ENCODE results near the gene SCN3A. TPM values are rescaled to one million over a fixed set of nuclear protein-coding genes. Genes with fewer than 3 reads are reported as not detected.
A peak's percentile ranks its signal among the peaks of the same experiment; 100 is the strongest.

The SCN3A gene
- total and polyA plus RNA-seq, 5 donors, result 0.26 to 0.85 (median 0.54) TPM

DNA sequence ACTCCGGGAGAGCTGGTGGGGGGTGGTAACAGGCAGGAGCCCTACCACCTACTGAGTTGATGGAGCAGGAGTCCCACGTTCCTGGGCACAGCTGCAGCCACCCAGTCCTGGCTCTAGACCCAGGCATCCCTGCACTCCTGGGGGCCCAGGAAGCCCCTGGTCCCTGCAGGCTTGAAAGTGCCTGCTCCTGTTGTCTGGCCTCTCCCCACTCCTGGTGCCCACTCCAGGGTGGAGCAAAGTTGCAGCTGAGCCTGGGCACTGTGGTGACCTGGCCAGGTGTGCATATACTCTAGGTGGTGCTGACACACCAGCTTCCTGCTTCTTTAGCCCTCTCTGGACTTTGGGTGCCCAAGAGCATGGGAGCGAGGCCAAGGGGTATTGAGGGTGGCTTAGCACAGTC lies 129.5 kb downstream of the SCN3A start:
- intact Hi-C loops (cut with DNase I), result no loop called here
- Histone ChIP-seq H3K4me1 (ENCODE audit: control insufficient read depth, insufficient read depth, low read length) (no peaks in the 10 kb centered on the region), H3K9me3 (ENCODE audit: control insufficient read depth, low read length) (no peaks in the 10 kb centered on the region), H3K4me3 (ENCODE audit: low read length) (no peak overlapping the region), H3K27me3 (ENCODE audit: control insufficient read depth, insufficient read depth) (no peaks in the 10 kb centered on the region), H3K27ac (ENCODE audit: low read length) (no peak overlapping the region)
- ATAC-seq (no peak), DNase-seq (peak in 1 of 3 donors; percentile 38)
- 59% methylated on average over 3 of the region's 3 CpGs for WGBS

DNA sequence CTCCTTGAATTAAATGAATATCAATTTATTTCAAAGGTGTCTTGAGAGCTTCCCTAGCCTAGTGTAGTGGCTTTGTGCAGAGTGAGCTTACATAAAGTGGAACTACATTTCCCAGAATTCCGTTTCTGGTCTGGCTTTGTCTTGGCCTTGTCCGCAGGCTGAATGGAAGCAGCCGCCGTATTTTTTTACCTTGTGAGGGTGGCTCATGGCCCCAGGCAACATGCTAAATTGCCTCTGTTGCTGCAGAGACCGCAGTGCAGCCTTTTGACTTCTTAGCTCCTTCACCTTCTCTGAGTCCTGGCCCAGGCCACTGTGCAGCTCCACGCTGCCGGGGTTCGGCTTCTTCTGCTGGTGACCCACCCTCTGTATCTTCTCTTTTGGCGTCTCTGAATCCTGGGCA lies 133.8 kb downstream of the SCN3A start:
- DNase-seq, result no peak
- Histone ChIP-seq H3K4me3 (ENCODE audit: low read length) (no peak overlapping the region), H3K27me3 (ENCODE audit: control insufficient read depth, insufficient read depth) (no peaks in the 10 kb centered on the region), H3K4me1 (ENCODE audit: control insufficient read depth, insufficient read depth, low read length) (no peaks in the 10 kb centered on the region), H3K27ac (ENCODE audit: low read length) (no peak overlapping the region), H3K9me3 (ENCODE audit: control insufficient read depth, low read length) (no peaks in the 10 kb centered on the region)
- intact Hi-C loops (cut with DNase I), result no loop called here
- WGBS, result 81% methylated on average over 9 of the region's 9 CpGs
- no peak for ATAC-seq

DNA sequence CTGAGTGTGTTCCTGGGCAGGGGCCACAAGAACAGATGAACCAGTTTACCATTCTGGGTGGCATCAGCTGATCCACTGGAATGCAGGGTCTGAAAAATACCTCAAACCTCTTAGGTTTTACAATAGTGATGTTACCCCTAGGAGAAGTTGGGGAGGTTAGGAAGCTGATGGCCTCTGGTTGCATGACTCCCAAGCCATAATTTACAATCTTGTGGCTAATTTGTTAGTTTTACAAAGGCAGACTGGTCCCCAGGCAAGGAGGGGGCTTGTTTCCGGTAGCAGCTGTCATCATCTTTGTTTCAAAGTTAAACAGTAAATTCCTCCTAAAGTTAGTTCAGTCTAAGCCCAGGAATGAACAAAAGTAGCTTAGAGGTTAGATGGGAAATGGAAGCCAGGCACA lies 134.7 kb downstream of the SCN3A start:
- Histone ChIP-seq H3K27ac (ENCODE audit: low read length) (no peak overlapping the region), H3K27me3 (ENCODE audit: control insufficient read depth, insufficient read depth) (no peaks in the 10 kb centered on the region), H3K9me3 (ENCODE audit: control insufficient read depth, low read length) (no peaks in the 10 kb centered on the region), H3K4me3 (ENCODE audit: low read length) (no peak overlapping the region), H3K4me1 (ENCODE audit: control insufficient read depth, insufficient read depth, low read length) (no peaks in the 10 kb centered on the region)
- 63% methylated on average over 1 of the region's 1 CpG for WGBS
- intact Hi-C loops (cut with DNase I), result no loop called here
- DNase-seq (no peak), ATAC-seq (no peak)

DNA sequence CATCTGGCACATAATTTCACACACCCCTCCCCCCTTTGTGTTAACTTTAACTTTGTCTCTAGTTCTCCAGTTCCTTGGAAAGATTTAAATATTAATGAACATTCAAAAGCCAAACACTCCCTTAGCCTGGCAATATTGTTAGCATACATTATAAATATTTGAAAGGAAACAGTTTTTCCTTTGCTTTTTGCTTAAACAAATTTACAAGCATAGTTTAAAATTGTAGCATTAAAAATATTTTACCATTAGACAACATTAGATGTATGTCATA lies 135.4 kb downstream of the SCN3A start:
- no peak for DNase-seq
- intact Hi-C loops (cut with DNase I), result no loop called here
- ATAC-seq, result no peak
- Histone ChIP-seq H3K4me1 (ENCODE audit: control insufficient read depth, insufficient read depth, low read length) (no peaks in the 10 kb centered on the region), H3K9me3 (ENCODE audit: control insufficient read depth, low read length) (no peaks in the 10 kb centered on the region), H3K4me3 (ENCODE audit: low read length) (no peak overlapping the region), H3K27me3 (ENCODE audit: control insufficient read depth, insufficient read depth) (no peaks in the 10 kb centered on the region), H3K27ac (ENCODE audit: low read length) (no peak overlapping the region)

- ATAC-seq (peak; percentile 44 to 73), DNase-seq (peak; percentile 46 to 77 (median 77))
- H3K4me1 ChIP-seq (ENCODE audit: control insufficient read depth, insufficient read depth, low read length), result no peaks in the 10 kb centered on the region
- no peaks in the 10 kb centered on the region for H3K9me3 ChIP-seq (ENCODE audit: control insufficient read depth, low read length)
- H3K27ac ChIP-seq (ENCODE audit: low read length), result no peak overlapping the region
- 8% methylated on average over 12 of the region's 12 CpGs for WGBS
- H3K4me3 ChIP-seq (ENCODE audit: low read length), result no peak overlapping the region
- H3K27me3 ChIP-seq (ENCODE audit: control insufficient read depth, insufficient read depth), result no peaks in the 10 kb centered on the region
- intact Hi-C loops (cut with DNase I), result no loop called here
Observed at GRCh38 chr2:165067643-165068486, 136.0 kb downstream of the SCN3A start.

DNA sequence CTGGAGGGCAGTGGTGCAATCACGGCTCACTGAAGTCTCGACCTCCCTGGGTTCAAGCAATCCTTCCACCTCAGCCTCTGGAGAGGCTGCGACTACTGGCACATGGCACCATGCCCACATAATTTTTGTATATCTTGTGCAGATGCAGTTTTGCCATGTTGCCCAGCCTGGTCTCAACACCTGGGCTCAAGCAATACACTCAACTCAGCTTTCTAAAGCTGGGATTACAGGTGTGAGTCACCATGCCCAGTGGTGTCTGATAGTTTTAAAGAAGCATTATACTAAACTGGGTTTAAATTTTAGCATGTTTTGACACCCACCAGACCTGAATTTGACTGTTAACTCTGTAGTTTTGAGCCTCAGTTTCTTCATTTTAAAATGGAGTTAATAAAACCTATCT lies 139.1 kb downstream of the SCN3A start:
- H3K27ac ChIP-seq (ENCODE audit: low read length), result no peak overlapping the region
- H3K9me3 ChIP-seq (ENCODE audit: control insufficient read depth, low read length), result no peaks in the 10 kb centered on the region
- WGBS, result 91% methylated on average over 3 of the region's 3 CpGs
- DNase-seq, result no peak
- no peak overlapping the region for H3K4me3 ChIP-seq (ENCODE audit: low read length)
- intact Hi-C loops (cut with DNase I), result no loop called here
- no peak for ATAC-seq
- no peaks in the 10 kb centered on the region for H3K27me3 ChIP-seq (ENCODE audit: control insufficient read depth, insufficient read depth)
- no peaks in the 10 kb centered on the region for H3K4me1 ChIP-seq (ENCODE audit: control insufficient read depth, insufficient read depth, low read length)

- Histone ChIP-seq H3K27me3 (ENCODE audit: control insufficient read depth, insufficient read depth) (no peaks in the 10 kb centered on the region), H3K9me3 (ENCODE audit: control insufficient read depth, low read length) (no peaks in the 10 kb centered on the region), H3K4me1 (ENCODE audit: control insufficient read depth, insufficient read depth, low read length) (no peaks in the 10 kb centered on the region), H3K4me3 (ENCODE audit: low read length) (no peak overlapping the region), H3K27ac (ENCODE audit: low read length) (no peak overlapping the region)
- WGBS, result 24% methylated on average over 2 of the region's 2 CpGs
- ATAC-seq (no peak), DNase-seq (no peak)
- intact Hi-C loops (cut with DNase I), result no loop called here
Observed at GRCh38 chr2:165060411-165060810, 143.4 kb downstream of the SCN3A start.

- H3K9me3 ChIP-seq (ENCODE audit: control insufficient read depth, low read length), result no peaks in the 10 kb centered on the region
- no peaks in the 10 kb centered on the region for H3K4me1 ChIP-seq (ENCODE audit: control insufficient read depth, insufficient read depth, low read length)
- no peak for DNase-seq
- H3K27ac ChIP-seq (ENCODE audit: low read length), result no peak overlapping the region
- no peak for ATAC-seq
- WGBS, result 72% methylated on average over 2 of the region's 2 CpGs
- intact Hi-C loops (cut with DNase I), result no loop called here
- H3K4me3 ChIP-seq (ENCODE audit: low read length), result no peak overlapping the region
- H3K27me3 ChIP-seq (ENCODE audit: control insufficient read depth, insufficient read depth), result no peaks in the 10 kb centered on the region
Observed at GRCh38 chr2:165058476-165059265, 145.2 kb downstream of the SCN3A start.

GRCh38 chr2:165057931-165058330 lies 145.9 kb downstream of the SCN3A start:
- Histone ChIP-seq H3K4me3 (ENCODE audit: low read length) (no peak overlapping the region), H3K4me1 (ENCODE audit: control insufficient read depth, insufficient read depth, low read length) (no peaks in the 10 kb centered on the region), H3K27me3 (ENCODE audit: control insufficient read depth, insufficient read depth) (no peaks in the 10 kb centered on the region), H3K27ac (ENCODE audit: low read length) (no peak overlapping the region), H3K9me3 (ENCODE audit: control insufficient read depth, low read length) (no peaks in the 10 kb centered on the region)
- DNase-seq (no peak), ATAC-seq (no peak)
- 86% methylated on average over 3 of the region's 3 CpGs for WGBS
- intact Hi-C loops (cut with DNase I), result no loop called here

DNA sequence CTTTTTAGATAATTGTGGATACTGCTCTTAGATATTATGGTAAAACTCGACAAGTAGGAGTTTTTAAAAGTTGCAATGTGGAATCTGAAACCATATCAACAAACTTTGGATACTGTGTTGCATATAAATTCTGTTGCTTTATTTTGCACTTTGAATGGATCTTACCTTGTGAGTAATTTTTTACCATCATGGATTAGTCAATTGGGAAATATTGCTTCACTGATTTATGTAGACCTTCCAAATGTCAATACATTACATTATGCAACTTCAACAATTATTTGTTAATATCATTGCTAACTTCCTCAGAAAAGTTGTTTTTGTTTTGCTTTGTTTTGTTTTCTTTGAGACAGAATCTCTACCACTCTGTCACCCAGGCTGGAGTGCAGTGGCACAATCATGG lies 146.5 kb downstream of the SCN3A start:
- Histone ChIP-seq H3K4me1 (ENCODE audit: control insufficient read depth, insufficient read depth, low read length) (no peaks in the 10 kb centered on the region), H3K4me3 (ENCODE audit: low read length) (no peak overlapping the region), H3K9me3 (ENCODE audit: control insufficient read depth, low read length) (no peaks in the 10 kb centered on the region), H3K27ac (ENCODE audit: low read length) (no peak overlapping the region), H3K27me3 (ENCODE audit: control insufficient read depth, insufficient read depth) (no peaks in the 10 kb centered on the region)
- no peak for ATAC-seq
- no peak for DNase-seq
- intact Hi-C loops (cut with DNase I), result no loop called here
- 75% methylated on average over 1 of the region's 1 CpG for WGBS

DNA sequence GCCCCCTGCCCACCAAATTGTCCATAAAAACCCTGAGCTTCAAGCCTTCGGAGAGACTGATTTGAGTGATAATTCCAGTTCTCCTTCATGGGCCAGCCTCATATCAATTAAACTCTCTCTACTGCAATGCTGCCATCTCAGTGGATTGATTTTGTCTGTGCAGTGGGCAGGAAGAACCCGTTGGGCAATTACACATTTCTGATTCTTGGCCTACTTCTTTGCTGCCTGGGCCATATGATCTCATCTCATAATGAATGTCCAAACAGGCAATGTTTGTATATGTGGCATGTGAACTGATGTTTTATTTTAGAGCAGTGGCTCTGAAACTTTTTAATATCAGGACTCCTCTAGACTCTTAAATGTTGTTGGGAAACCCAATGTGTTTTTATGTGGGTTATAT lies 147.3 kb downstream of the SCN3A start:
- H3K27ac ChIP-seq (ENCODE audit: low read length), result no peak overlapping the region
- H3K9me3 ChIP-seq (ENCODE audit: control insufficient read depth, low read length), result no peaks in the 10 kb centered on the region
- intact Hi-C loops (cut with DNase I), result no loop called here
- H3K4me3 ChIP-seq (ENCODE audit: low read length), result no peak overlapping the region
- 71% methylated on average over 2 of the region's 2 CpGs for WGBS
- DNase-seq (no peak), ATAC-seq (no peak)
- H3K4me1 ChIP-seq (ENCODE audit: control insufficient read depth, insufficient read depth, low read length), result no peaks in the 10 kb centered on the region
- H3K27me3 ChIP-seq (ENCODE audit: control insufficient read depth, insufficient read depth), result no peaks in the 10 kb centered on the region
